Endothelial cell of umbilical vein (primary cell): ENCODE data around the gene TEDC1.

Experiments
- CTCF ChIP-seq, 2 donors: IDR thresholded peaks; 1 replicate in 1 of 2; 2 replicates in 1 of 2; pipeline ENCODE4 v1.5.1; 2011; ENCODE audit warnings: low read length in 2 of 2, mild to moderate bottlenecking in 2 of 2, moderate library complexity in 2 of 2, control low read depth in 1 of 2, inconsistent platforms in 1 of 2, low read depth in 1 of 2; ENCODE audit not compliant: insufficient read depth in 1 of 2; ENCODE audit errors: extremely low read depth in 1 of 2
- JUN ChIP-seq: IDR thresholded peaks from 2 replicates; pipeline ENCODE4 v1.6.1; 2011; ENCODE audit warnings: borderline replicate concordance, low read depth; ENCODE audit not compliant: insufficient read length, insufficient read depth
- MAX ChIP-seq: IDR thresholded peaks from 2 replicates; pipeline ENCODE4 v1.6.1; 2011; ENCODE audit not compliant: insufficient read depth, insufficient read length
- MYC ChIP-seq: IDR thresholded peaks from one replicate; pipeline ENCODE4 v1.6.1; 2011; ENCODE audit warnings: mild to moderate bottlenecking, low read depth, low read length
- POLR2A ChIP-seq: IDR thresholded peaks from 2 replicates; pipeline ENCODE4 v1.6.1; 2012; ENCODE audit warnings: low read depth, mild to moderate bottlenecking, control low read depth, low read length
- POLR2AphosphoS5 ChIP-seq: IDR thresholded peaks from 2 replicates; pipeline ENCODE4 v1.6.1; 2012; ENCODE audit warnings: low read depth, mild to moderate bottlenecking, control low read depth, low read length, moderate library complexity; ENCODE audit not compliant: insufficient read depth

- no peak for TF ChIP-seq JUN
- TF ChIP-seq POLR2AphosphoS5, result no peak
- no peak for TF ChIP-seq CTCF (IDR thresholded peaks at IDR 0.05; ENCODE audit: extremely low read depth in 1 of 2, insufficient read depth in 1 of 2, low read depth in 1 of 2, low read length in 2 of 2)
- TF ChIP-seq MAX, result no peak
- no peak for TF ChIP-seq POLR2A
- no peak for TF ChIP-seq MYC
Measured at GRCh38 chr14:105449276-105450122, 41.5 kb upstream of the TEDC1 start.
